ENCODE measurements around the gene SPIN3.
"Not testable (repeated sequence)": the region's sequence is repeated elsewhere in the genome, so short reads cannot be mapped to it uniquely, and the experiment has no call there.

SPIN3 gene
- long read RNA-seq, full-length matches to known transcripts = 4 of 6 reads
- long read RNA-seq, partial matches to known transcripts = 1 of 6 reads
- long read RNA-seq, other reads (novel, unspliced or antisense) = 1 of 6 reads

DNA sequence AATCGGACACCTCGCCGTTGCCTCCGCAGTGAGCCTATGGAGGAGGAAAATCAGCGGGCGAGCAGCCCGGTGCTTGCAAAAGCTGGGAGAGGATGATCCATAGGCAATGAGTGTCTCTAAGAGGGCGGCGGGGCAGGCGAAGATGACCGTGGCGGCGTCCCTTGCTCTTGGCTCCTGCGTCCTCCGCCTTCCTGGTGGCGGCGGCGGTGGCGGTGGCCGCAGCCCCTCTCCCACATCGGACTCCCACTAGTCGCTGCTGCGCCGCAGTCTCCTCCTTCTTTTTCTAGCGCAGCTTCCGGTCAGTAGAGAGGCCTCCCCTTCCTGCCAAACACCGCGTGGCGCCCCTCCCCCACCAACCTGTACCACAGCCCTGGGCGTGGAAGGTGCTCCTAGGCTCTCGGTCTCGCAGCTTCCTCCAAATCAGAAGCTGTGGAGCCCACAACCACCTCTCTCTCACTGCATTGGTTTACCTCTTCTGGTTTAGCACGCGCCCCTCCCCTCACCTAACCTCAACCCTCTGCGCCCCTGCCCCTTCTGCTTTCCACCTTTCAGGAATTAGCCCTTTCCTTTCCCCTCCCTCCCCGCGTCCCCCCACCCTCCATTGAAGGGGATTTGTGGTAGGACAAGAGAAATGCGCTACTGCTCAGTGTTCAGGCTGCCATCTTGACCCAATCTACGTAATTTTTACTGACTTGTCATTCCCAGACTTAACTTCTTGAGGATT lies at the start of gene SPIN3:
Gene SPIN3, minus strand, starts transcription at position 271 of the 724 bp plus-strand sequence. CDS start 594 bp downstream, outside the sequence.
- peak within 1 kb of the TSS; percentile 33 for H3K27ac ChIP-seq (replicated peaks)
- peak; percentile 33 to 60 for DNase-seq (ENCODE audit: low read depth in 1 of 2, low spot score in 1 of 2)
- TF ChIP-seq GABPA (IDR thresholded peaks at IDR 0.05; ENCODE audit: low read depth) (peak; percentile 35), POLR2AphosphoS5 (IDR thresholded peaks at IDR 0.05; ENCODE audit: low read depth) (peak; percentile 29; the same call in 1 of the 2 replicates), SPI1 (IDR thresholded peaks at IDR 0.05; ENCODE audit: borderline replicate concordance, low read depth) (no peak)
- TF ChIP-seq, protein P1, sequence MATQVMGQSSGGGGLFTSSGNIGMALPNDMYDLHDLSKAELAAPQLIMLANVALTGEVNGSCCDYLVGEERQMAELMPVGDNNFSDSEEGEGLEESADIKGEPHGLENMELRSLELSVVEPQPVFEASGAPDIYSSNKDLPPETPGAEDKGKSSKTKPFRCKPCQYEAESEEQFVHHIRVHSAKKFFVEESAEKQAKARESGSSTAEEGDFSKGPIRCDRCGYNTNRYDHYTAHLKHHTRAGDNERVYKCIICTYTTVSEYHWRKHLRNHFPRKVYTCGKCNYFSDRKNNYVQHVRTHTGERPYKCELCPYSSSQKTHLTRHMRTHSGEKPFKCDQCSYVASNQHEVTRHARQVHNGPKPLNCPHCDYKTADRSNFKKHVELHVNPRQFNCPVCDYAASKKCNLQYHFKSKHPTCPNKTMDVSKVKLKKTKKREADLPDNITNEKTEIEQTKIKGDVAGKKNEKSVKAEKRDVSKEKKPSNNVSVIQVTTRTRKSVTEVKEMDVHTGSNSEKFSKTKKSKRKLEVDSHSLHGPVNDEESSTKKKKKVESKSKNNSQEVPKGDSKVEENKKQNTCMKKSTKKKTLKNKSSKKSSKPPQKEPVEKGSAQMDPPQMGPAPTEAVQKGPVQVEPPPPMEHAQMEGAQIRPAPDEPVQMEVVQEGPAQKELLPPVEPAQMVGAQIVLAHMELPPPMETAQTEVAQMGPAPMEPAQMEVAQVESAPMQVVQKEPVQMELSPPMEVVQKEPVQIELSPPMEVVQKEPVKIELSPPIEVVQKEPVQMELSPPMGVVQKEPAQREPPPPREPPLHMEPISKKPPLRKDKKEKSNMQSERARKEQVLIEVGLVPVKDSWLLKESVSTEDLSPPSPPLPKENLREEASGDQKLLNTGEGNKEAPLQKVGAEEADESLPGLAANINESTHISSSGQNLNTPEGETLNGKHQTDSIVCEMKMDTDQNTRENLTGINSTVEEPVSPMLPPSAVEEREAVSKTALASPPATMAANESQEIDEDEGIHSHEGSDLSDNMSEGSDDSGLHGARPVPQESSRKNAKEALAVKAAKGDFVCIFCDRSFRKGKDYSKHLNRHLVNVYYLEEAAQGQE (IDR thresholded peaks at IDR 0.05; ENCODE audit: insufficient replicate concordance, low read depth) = no peak
- no peaks in the 10 kb centered on the region for H3K27me3 ChIP-seq (ENCODE audit: insufficient read depth, poor library complexity, severe bottlenecking)
- H3K4me3 ChIP-seq (replicated peaks; ENCODE audit: insufficient read depth, low read length) = peak within 1 kb of the TSS; percentile 56

GRCh38 chrX:57044245-57044644 lies 48.9 kb upstream of the SPIN3 start:
- Histone ChIP-seq H3K27me3 (ENCODE audit: insufficient read depth, poor library complexity, severe bottlenecking) (no peaks in the 10 kb centered on the region), H3K4me3 (replicated peaks; ENCODE audit: insufficient read depth, low read length) (no peak overlapping the region), H3K27ac (replicated peaks) (no peak overlapping the region)
- DNase-seq (ENCODE audit: low read depth in 1 of 2, low spot score in 1 of 2) = peak; percentile 4 to 6
- TF ChIP-seq GABPA (IDR thresholded peaks at IDR 0.05; ENCODE audit: low read depth) = no peak
- TF ChIP-seq SPI1 (IDR thresholded peaks at IDR 0.05; ENCODE audit: borderline replicate concordance, low read depth) = no peak
- TF ChIP-seq, protein P1 (IDR thresholded peaks at IDR 0.05; ENCODE audit: insufficient replicate concordance, low read depth) = no peak
- no peak for TF ChIP-seq POLR2AphosphoS5 (IDR thresholded peaks at IDR 0.05; ENCODE audit: low read depth)
- no peak for TF ChIP-seq CTCF (IDR thresholded peaks at IDR 0.05; ENCODE audit: insufficient read depth, low read length)

- not testable (repeated sequence) for H3K27ac ChIP-seq (replicated peaks); DNase-seq (ENCODE audit: low read depth in 1 of 2, low spot score in 1 of 2); H3K27me3 ChIP-seq (ENCODE audit: insufficient read depth, poor library complexity, severe bottlenecking)
These were observed 41.9 kb upstream of the SPIN3 start for GRCh38 chrX:57037265-57037664.

GRCh38 chrX:56994375-56995270 lies 718 bp downstream of the SPIN3 start:
- H3K27ac ChIP-seq (replicated peaks) = peak overlapping the region; percentile 33

More at GRCh38 chrX:57037265-57037664, 41.9 kb upstream of the SPIN3 start:
- not testable (repeated sequence) for H3K4me3 ChIP-seq (replicated peaks; ENCODE audit: insufficient read depth, low read length)

More at GRCh38 chrX:56994375-56995270, 718 bp downstream of the SPIN3 start:
- H3K4me3 ChIP-seq (replicated peaks; ENCODE audit: insufficient read depth, low read length) = peak overlapping the region; percentile 56
- TF ChIP-seq, protein P1 (IDR thresholded peaks at IDR 0.05; ENCODE audit: insufficient replicate concordance, low read depth) = no peak
- TF ChIP-seq CTCF (IDR thresholded peaks at IDR 0.05; ENCODE audit: insufficient read depth, low read length) (no peak), GABPA (IDR thresholded peaks at IDR 0.05; ENCODE audit: low read depth) (no peak), SPI1 (IDR thresholded peaks at IDR 0.05; ENCODE audit: borderline replicate concordance, low read depth) (no peak), POLR2AphosphoS5 (IDR thresholded peaks at IDR 0.05; ENCODE audit: low read depth) (no peak)
- H3K27me3 ChIP-seq (ENCODE audit: insufficient read depth, poor library complexity, severe bottlenecking) = no peaks in the 10 kb centered on the region
- peak in 1 of 2 experiments; percentile 15 for DNase-seq (ENCODE audit: low read depth in 1 of 2, low spot score in 1 of 2)
